ENCODE measurements around the gene KMT2A.

The KMT2A gene

GRCh38 chr11:118497831-118498230 lies 61.5 kb downstream of the KMT2A start:
- Histone ChIP-seq H3K4me1 (ENCODE audit: low read length) (no peaks in the 10 kb centered on the region), H3K4me3 (ENCODE audit: low read length) (no peak overlapping the region), H3K9ac (ENCODE audit: low read length) (no peak overlapping the region), H3K9me3 (ENCODE audit: insufficient read depth, low read length) (no peaks in the 10 kb centered on the region), H3K36me3 (replicated peaks; ENCODE audit: low read depth, low read length) (peaks cover 72% of the 10 kb centered on the region), H4K20me1 (ENCODE audit: insufficient read depth, low read length) (no peaks in the 10 kb centered on the region), H3K4me2 (ENCODE audit: low read length) (no peak overlapping the region), H3K27me3 (ENCODE audit: low read depth, low read length) (no peaks in the 10 kb centered on the region), H3K79me2 (ENCODE audit: low read length) (no peaks in the 10 kb centered on the region), H2AFZ (ENCODE audit: low read depth, low read length) (no peak overlapping the region), H3K27ac (ENCODE audit: low read length) (no peak overlapping the region)
- TF ChIP-seq EZH2phosphoT487 (IDR thresholded peaks at IDR 0.05; ENCODE audit: low read depth): no peak
- TF ChIP-seq, protein P1, sequence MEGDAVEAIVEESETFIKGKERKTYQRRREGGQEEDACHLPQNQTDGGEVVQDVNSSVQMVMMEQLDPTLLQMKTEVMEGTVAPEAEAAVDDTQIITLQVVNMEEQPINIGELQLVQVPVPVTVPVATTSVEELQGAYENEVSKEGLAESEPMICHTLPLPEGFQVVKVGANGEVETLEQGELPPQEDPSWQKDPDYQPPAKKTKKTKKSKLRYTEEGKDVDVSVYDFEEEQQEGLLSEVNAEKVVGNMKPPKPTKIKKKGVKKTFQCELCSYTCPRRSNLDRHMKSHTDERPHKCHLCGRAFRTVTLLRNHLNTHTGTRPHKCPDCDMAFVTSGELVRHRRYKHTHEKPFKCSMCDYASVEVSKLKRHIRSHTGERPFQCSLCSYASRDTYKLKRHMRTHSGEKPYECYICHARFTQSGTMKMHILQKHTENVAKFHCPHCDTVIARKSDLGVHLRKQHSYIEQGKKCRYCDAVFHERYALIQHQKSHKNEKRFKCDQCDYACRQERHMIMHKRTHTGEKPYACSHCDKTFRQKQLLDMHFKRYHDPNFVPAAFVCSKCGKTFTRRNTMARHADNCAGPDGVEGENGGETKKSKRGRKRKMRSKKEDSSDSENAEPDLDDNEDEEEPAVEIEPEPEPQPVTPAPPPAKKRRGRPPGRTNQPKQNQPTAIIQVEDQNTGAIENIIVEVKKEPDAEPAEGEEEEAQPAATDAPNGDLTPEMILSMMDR (IDR thresholded peaks at IDR 0.05; ENCODE audit: low read depth, low read length): no peak

DNA sequence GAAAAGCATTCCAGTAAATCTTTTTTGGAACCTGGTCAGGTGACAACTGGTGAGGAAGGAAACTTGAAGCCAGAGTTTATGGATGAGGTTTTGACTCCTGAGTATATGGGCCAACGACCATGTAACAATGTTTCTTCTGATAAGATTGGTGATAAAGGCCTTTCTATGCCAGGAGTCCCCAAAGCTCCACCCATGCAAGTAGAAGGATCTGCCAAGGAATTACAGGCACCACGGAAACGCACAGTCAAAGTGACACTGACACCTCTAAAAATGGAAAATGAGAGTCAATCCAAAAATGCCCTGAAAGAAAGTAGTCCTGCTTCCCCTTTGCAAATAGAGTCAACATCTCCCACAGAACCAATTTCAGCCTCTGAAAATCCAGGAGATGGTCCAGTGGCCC lies 66.9 kb downstream of the KMT2A start:
- H3K4me2 ChIP-seq (ENCODE audit: low read length): no peak overlapping the region
- H3K4me3 ChIP-seq (ENCODE audit: low read length): no peak overlapping the region
- peaks cover 83% of the 10 kb centered on the region for H3K36me3 ChIP-seq (replicated peaks; ENCODE audit: low read depth, low read length)
- H3K79me2 ChIP-seq (ENCODE audit: low read length): no peaks in the 10 kb centered on the region
- no peak overlapping the region for H3K9ac ChIP-seq (ENCODE audit: low read length)
- H3K4me1 ChIP-seq (ENCODE audit: low read length): peaks cover 9% of the 10 kb centered on the region
- H3K9me3 ChIP-seq (ENCODE audit: insufficient read depth, low read length): no peaks in the 10 kb centered on the region
- H2AFZ ChIP-seq (ENCODE audit: low read depth, low read length): no peak overlapping the region
- 0 out of 2 replicates have a peak, but pooled peaks cover 5% of the 10 kb centered on the region for H4K20me1 ChIP-seq (ENCODE audit: insufficient read depth, low read length)
- no peaks in the 10 kb centered on the region for H3K27me3 ChIP-seq (ENCODE audit: low read depth, low read length)
- no peak overlapping the region for H3K27ac ChIP-seq (ENCODE audit: low read length)
- TF ChIP-seq, protein P1 (IDR thresholded peaks at IDR 0.05; ENCODE audit: low read depth, low read length): no peak
- no peak for TF ChIP-seq EZH2phosphoT487 (IDR thresholded peaks at IDR 0.05; ENCODE audit: low read depth)

DNA sequence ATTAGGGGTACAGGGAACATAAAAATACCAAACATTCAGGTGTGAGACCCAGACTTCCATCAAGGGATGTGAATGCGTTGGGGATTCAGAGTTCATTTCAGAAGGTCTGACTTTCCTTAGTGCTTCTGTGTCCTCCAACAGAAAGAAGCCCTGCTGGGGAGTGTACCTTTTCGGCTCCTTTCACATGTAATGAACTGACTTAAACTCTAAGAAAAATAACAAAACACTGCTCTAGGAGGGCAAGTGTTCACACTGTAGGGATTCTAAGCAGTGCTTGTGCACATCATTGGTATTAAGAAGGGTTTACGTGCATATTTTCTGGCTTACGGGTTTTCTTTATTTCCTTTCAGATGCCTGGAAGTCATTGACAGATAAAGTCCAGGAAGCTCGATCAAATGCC lies 75.3 kb downstream of the KMT2A start:
- H3K36me3 ChIP-seq (replicated peaks; ENCODE audit: low read depth, low read length): peaks cover 64% of the 10 kb centered on the region
- TF ChIP-seq, protein P1 (IDR thresholded peaks at IDR 0.05; ENCODE audit: low read depth, low read length): no peak
- TF ChIP-seq EZH2phosphoT487 (IDR thresholded peaks at IDR 0.05; ENCODE audit: low read depth): no peak
- no peak overlapping the region for H3K4me2 ChIP-seq (ENCODE audit: low read length)

GRCh38 chr11:118514103-118514502 lies 77.8 kb downstream of the KMT2A start:
- no peak overlapping the region for H2AFZ ChIP-seq (ENCODE audit: low read depth, low read length)
- no peaks in the 10 kb centered on the region for H3K9me3 ChIP-seq (ENCODE audit: insufficient read depth, low read length)
- no peaks in the 10 kb centered on the region for H3K4me1 ChIP-seq (ENCODE audit: low read length)
- H3K4me2 ChIP-seq (ENCODE audit: low read length): no peak overlapping the region
- H4K20me1 ChIP-seq (ENCODE audit: insufficient read depth, low read length): no peaks in the 10 kb centered on the region
- no peaks in the 10 kb centered on the region for H3K27me3 ChIP-seq (ENCODE audit: low read depth, low read length)
- TF ChIP-seq, protein P1 (IDR thresholded peaks at IDR 0.05; ENCODE audit: low read depth, low read length): no peak
- TF ChIP-seq EZH2phosphoT487 (IDR thresholded peaks at IDR 0.05; ENCODE audit: low read depth): no peak
- H3K79me2 ChIP-seq (ENCODE audit: low read length): no peaks in the 10 kb centered on the region
- H3K27ac ChIP-seq (ENCODE audit: low read length): no peak overlapping the region
- H3K36me3 ChIP-seq (replicated peaks; ENCODE audit: low read depth, low read length): peaks cover 55% of the 10 kb centered on the region
- no peak overlapping the region for H3K9ac ChIP-seq (ENCODE audit: low read length)
- H3K4me3 ChIP-seq (ENCODE audit: low read length): no peak overlapping the region

More for the DNA sequence above, 75.3 kb downstream of the KMT2A start:
- no peak overlapping the region for H2AFZ ChIP-seq (ENCODE audit: low read depth, low read length)
- H3K27me3 ChIP-seq (ENCODE audit: low read depth, low read length): no peaks in the 10 kb centered on the region
- H3K4me3 ChIP-seq (ENCODE audit: low read length): no peak overlapping the region
- H3K79me2 ChIP-seq (ENCODE audit: low read length): no peaks in the 10 kb centered on the region
- 0 out of 2 replicates have a peak, but pooled peaks cover under 1% of the 10 kb centered on the region for H4K20me1 ChIP-seq (ENCODE audit: insufficient read depth, low read length)
- no peak overlapping the region for H3K27ac ChIP-seq (ENCODE audit: low read length)
- H3K9ac ChIP-seq (ENCODE audit: low read length): no peak overlapping the region
- peaks cover 2% of the 10 kb centered on the region for H3K4me1 ChIP-seq (ENCODE audit: low read length)
- no peaks in the 10 kb centered on the region for H3K9me3 ChIP-seq (ENCODE audit: insufficient read depth, low read length)
